ENCODE data around the gene CLIP1. TPM values are rescaled to one million over a fixed set of nuclear protein-coding genes. Genes with fewer than 3 reads are reported as not detected.

The CLIP1 gene
- polyA plus RNA-seq, 1 donor, result 19.6 TPM

- DNase-seq (ENCODE audit: low read depth), result no peak
Measured at GRCh38 chr12:122356192-122356635, 66.3 kb downstream of the CLIP1 start.

DNA sequence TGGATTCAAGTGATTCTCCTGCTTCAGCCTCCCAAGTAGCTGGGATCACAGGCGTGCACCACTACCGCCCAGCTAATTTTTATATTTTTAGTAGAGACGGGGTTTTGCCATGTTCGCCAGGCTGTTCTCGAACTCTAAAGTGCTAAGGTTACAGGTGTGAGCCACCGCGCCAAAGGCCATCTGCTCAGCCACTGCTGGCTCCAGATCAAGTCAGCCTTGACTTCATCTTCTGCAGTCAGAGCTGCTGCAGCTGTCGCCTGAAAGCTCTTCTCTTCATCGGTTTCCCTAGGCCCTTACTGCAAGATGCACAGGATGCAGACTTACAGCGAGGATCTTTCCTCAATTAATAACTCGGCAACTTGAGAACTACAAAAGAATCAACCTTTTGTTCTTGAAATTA, 66.8 kb downstream of the CLIP1 start:
- no peak for DNase-seq (ENCODE audit: low read depth)

GRCh38 chr12:122354958-122355641, 67.4 kb downstream of the CLIP1 start:
- DNase-seq (ENCODE audit: low read depth), result no peak

DNA sequence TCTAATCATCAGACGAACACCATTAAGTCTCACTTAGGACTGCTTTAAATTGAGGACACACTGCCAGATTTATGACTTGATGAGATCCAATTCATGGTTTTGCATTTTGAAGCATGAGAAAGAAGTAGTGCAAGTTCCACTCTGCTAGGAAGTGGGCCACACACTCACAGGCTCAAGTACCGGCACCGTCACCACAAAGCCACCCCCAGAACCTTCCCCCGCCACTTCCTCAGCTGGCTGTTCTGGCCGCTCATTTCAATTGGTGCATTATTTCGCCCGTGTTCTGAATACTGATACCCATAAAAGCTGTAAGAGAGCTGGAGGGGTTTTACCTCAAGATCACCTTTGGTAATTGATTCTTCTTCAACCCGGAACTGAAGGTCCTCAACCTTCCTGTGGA, 70.1 kb downstream of the CLIP1 start:
- DNase-seq (ENCODE audit: low read depth), result no peak

GRCh38 chr12:122350141-122350848, 72.2 kb downstream of the CLIP1 start:
- no peak for DNase-seq (ENCODE audit: low read depth)

DNA sequence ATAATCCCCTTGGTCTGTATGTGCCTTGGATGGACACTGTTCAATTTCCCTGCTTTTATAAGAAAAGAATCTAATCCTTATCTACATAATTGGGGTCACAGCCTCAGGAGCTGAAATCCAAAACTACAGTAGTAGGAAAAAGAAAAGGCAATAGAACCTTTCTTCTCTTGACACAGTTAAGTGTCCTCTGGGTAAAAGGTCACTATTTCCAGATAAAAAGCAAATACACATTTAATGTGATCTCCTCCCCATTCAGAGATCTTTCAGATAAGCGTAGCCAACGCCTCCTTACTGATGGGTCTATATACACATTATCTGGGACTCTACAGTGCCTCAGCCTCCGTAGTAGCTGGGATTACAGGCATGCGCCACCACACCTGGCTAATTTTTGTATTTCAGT, 73.4 kb downstream of the CLIP1 start:
- DNase-seq (ENCODE audit: low read depth), result no peak

DNA sequence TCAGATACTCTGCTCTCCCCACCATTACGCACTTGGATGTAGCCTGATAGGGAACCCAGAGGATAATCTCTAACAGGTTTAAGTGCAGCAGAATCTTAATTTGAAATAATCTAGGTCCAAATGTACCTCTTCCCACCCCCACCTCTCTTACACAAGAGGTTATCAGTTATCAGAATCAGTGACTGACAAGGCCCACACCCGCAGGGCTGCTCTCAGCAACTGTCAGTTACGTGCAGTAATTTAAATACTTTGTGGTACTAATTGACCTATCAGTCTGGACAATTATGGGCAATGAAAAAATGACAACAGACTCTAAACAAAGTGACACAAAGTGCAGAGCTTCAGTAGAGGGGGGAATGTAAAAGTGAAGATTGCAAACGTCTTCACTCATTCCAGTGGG, 74.0 kb downstream of the CLIP1 start:
- DNase-seq (ENCODE audit: low read depth), result no peak

- no peak for DNase-seq (ENCODE audit: low read depth)
Measured at GRCh38 chr12:122346054-122346453, 76.4 kb downstream of the CLIP1 start.

DNA sequence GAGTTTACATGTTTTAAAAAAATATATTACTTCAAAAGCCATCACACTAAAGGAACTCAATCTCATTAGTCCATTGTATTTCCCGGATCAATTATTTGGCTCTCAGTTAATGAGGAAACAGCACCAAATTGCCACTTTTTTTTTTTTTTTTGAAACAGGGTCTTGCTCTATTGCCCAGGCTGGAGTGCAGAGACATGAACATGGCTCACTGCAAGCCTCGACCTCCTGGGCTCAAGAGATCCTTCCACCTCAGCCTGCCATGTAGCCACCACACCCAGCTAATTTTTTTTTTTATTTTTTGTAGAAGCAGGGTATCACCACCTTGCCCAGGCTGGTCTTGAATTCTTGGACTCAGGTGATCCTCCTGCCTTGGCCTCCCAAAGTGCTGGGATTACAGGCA, 77.4 kb downstream of the CLIP1 start:
- DNase-seq (ENCODE audit: low read depth), result no peak

- no peak for DNase-seq (ENCODE audit: low read depth)
Measured at GRCh38 chr12:122336015-122336946, 86.2 kb downstream of the CLIP1 start.

GRCh38 chr12:122333142-122334087, 89.1 kb downstream of the CLIP1 start:
- no peak for DNase-seq (ENCODE audit: low read depth)

- DNase-seq (ENCODE audit: low read depth), result no peak
Measured at GRCh38 chr12:122327494-122328385, 94.7 kb downstream of the CLIP1 start.

GRCh38 chr12:122327014-122327413, 95.5 kb downstream of the CLIP1 start:
- no peak for DNase-seq (ENCODE audit: low read depth)

DNA sequence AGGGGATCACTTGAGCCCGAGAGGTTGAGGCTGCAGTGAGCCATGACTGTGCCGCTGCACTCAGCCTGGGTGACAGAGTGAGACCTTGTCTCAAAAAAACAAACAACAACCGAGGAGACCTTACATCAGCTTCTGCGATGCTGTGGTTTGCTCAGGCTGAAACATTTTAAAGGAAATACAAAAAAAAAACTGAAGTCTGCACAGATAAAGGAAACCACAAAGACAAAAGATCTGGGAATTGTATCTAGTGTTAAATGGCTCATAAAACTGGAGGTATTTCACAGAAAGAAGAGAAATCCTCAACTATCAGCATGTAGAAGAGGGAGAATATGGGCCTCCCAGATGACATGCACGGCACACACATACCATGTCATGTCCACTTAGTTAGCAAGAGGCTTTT, 95.9 kb downstream of the CLIP1 start:
- no peak for DNase-seq (ENCODE audit: low read depth)

DNA sequence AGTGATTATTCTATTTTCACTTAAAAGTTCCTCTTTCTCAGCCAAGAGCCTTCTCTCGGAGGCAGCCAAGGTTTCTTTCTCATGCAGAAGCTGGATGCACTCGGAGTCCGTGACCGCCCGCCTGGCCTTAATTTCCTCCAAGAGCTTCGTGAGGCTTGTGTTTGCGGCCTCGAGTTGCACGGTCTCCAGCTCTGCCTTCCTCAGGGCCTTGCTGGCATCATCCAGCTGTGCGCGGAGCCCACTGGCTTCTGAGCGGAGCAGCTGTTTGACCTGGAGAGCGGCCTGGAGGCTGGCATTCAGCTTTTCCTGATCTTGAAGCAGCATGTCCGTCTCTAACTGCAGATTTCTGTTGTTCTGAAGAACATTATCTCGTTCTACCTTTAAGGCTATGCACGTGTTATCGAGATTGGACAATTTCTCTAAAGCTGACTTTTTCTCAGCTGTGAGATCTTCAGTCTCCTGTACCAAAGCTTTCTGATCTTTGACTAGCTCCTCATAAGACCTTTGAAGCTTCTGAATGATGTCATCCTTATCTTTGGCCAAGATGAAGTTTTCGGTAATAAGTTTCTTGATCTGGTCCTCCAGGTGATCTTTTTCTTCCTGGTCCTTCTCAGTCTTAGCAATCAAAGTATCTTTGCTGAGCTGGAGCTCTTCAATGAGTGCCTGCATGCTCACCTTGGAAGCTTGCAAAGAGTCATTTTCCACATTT, 99.0 kb downstream of the CLIP1 start:
- DNase-seq (ENCODE audit: low read depth), result no peak

DNA sequence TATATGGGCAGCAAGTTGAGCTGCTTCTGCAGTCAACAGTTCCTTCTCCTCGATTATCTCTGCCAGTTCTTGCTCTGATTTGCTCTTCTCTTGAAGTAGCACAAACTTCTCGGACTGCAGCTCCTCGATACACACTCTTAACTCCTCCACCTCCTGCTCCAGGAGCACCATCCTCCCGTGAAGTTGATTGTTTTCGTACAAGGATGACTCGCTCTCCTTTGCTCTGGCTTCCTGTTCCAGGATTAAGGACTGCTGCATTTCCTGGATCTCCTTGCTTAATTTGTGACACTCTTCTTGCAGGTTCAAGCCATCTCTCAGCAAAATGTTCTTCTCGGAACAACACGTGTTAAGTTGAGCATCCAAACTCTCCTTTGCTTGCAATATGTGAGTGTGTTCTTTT, 100.0 kb downstream of the CLIP1 start:
- no peak for DNase-seq (ENCODE audit: low read depth)

DNA sequence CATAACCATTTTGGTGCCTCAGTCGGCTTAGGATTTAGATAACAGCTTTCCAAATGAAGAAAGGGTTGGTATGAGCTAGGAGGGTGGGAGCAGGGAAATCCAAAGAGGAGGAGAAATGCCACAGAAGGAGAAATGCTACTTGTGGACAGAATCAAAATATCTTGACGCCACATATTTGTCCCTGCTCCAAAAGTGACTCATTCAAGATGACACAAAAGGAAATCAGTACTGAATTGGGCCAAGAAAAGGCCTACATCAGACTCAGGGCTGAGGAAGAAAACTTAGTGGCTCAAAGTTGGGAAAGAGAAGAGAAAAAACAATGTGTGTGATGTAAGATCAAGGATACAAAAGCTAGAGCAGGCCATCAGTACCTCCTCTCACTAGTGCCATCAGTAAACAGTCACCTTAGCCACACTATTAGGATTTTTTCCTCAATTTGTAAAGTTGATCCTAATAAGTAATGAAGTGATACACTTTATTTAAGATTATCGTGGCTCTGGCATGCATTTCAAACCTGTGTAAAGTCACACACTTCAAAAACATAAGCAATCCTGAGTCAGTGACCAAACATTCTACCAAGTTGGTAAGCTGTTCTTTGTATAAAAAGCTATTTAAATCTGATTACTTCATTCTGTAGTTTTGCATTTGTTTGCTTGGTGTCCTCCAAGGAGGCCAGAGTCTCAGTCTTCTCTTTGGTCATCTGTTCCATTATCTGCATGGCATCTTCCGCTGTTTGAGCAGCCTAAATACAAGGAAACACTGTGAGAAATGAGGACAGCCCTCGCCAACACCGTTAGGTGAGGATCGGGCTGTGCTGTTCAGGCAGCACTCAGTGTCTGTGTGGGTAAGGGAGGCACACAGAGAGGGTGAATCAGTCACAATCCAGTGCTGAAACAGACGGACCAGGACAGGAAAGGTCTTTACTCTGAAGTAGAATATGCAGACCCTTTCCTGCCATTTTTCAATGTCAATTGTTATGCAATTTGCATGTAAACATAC, 103.6 kb downstream of the CLIP1 start:
- no peak for DNase-seq (ENCODE audit: low read depth)

GRCh38 chr12:122312926-122313325, 109.5 kb downstream of the CLIP1 start:
- no peak for DNase-seq (ENCODE audit: low read depth)

Measured in forelimb muscle (tissue), 1 donor.